Measurements from ENCODE around the gene POU3F2.

DNA sequence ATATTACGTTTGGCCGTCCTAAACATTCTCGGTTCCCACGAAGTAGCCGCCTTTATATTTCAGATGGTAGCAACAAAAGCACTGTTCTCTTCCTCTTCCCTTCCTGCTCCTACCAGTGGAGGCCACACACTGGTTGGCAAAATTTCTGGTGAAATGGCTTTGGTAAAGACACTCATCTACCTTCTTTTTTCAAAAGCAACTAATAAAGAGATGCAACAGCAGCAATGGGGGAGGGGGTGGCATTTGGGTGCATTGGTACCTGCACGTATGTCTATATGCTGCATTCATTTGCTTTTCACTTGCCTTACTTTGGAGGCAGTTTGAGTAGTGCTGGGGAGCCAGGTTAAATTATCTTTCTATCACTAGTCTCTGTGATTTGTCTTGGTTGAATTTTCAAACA, 6.0 kb downstream of the POU3F2 start:
- TF ChIP-seq, protein P1, sequence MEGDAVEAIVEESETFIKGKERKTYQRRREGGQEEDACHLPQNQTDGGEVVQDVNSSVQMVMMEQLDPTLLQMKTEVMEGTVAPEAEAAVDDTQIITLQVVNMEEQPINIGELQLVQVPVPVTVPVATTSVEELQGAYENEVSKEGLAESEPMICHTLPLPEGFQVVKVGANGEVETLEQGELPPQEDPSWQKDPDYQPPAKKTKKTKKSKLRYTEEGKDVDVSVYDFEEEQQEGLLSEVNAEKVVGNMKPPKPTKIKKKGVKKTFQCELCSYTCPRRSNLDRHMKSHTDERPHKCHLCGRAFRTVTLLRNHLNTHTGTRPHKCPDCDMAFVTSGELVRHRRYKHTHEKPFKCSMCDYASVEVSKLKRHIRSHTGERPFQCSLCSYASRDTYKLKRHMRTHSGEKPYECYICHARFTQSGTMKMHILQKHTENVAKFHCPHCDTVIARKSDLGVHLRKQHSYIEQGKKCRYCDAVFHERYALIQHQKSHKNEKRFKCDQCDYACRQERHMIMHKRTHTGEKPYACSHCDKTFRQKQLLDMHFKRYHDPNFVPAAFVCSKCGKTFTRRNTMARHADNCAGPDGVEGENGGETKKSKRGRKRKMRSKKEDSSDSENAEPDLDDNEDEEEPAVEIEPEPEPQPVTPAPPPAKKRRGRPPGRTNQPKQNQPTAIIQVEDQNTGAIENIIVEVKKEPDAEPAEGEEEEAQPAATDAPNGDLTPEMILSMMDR (IDR thresholded peaks at IDR 0.05): no peak
- TF ChIP-seq EP300 (IDR thresholded peaks at IDR 0.05): no peak
